GM18870 (cell line): ENCODE data around the gene AP1S3.
"Not testable (repeated sequence)": the region's sequence is repeated elsewhere in the genome, so short reads cannot be mapped to it uniquely, and the experiment has no call there.

Source experiments
- ATAC-seq: cut with Tn5 transposase; IDR thresholded peaks from one replicate; pipeline ENCODE4 v1.9.1; 2021; ENCODE audit warnings: moderate library complexity; ENCODE audit not compliant: unreplicated experiment

AP1S3 gene

GRCh38 chr2:223837287-223838061 is at the start of gene AP1S3:
AP1S3 (minus strand) TSS chr2:223837582; CDS start chr2:223837450, 132 bp downstream.
- peak; percentile 64 for ATAC-seq

GRCh38 chr2:223887127-223887526 is 49.7 kb upstream of the AP1S3 start:
- no peak for ATAC-seq

- no peak for ATAC-seq
These were observed 49.3 kb upstream of the AP1S3 start for GRCh38 chr2:223886726-223887125.

GRCh38 chr2:223884399-223884798 is 47.0 kb upstream of the AP1S3 start:
- peak; percentile 88 for ATAC-seq

- ATAC-seq = no peak
These were observed 45.3 kb upstream of the AP1S3 start for GRCh38 chr2:223882715-223883114.

GRCh38 chr2:223880796-223881195 is 43.4 kb upstream of the AP1S3 start:
- no peak for ATAC-seq

- peak; percentile 83 for ATAC-seq
These were observed 40.5 kb upstream of the AP1S3 start for GRCh38 chr2:223877721-223878410.

- no peak for ATAC-seq
These were observed 36.3 kb upstream of the AP1S3 start for GRCh38 chr2:223873672-223874071.

GRCh38 chr2:223872772-223873171 is 35.4 kb upstream of the AP1S3 start:
- ATAC-seq = not testable (repeated sequence)

GRCh38 chr2:223871661-223872060 is 34.3 kb upstream of the AP1S3 start:
- not testable (repeated sequence) for ATAC-seq

GRCh38 chr2:223870840-223871611 is 33.6 kb upstream of the AP1S3 start:
- no peak for ATAC-seq

- ATAC-seq = peak; percentile 62
These were observed 30.6 kb upstream of the AP1S3 start for GRCh38 chr2:223868005-223868404.

GRCh38 chr2:223865907-223866508 is 28.6 kb upstream of the AP1S3 start:
- no peak for ATAC-seq

GRCh38 chr2:223865124-223865523 is 27.7 kb upstream of the AP1S3 start:
- ATAC-seq = no peak

- ATAC-seq = no peak
These were observed 26.1 kb upstream of the AP1S3 start for GRCh38 chr2:223863491-223863890.

GRCh38 chr2:223860809-223861738 is 23.7 kb upstream of the AP1S3 start:
- ATAC-seq = no peak

GRCh38 chr2:223859070-223859469 is 21.7 kb upstream of the AP1S3 start:
- no peak for ATAC-seq

GRCh38 chr2:223856584-223856983 is 19.2 kb upstream of the AP1S3 start:
- ATAC-seq = no peak

- ATAC-seq = no peak
These were observed 18.6 kb upstream of the AP1S3 start for GRCh38 chr2:223856021-223856420.

GRCh38 chr2:223855426-223855825 is 18.0 kb upstream of the AP1S3 start:
- ATAC-seq = no peak
